ENCODE measurements around the gene NPAS3. TPM values are rescaled to one million over a fixed set of nuclear protein-coding genes. Genes with fewer than 3 reads are reported as not detected.

Gene NPAS3
- total and polyA plus RNA-seq, 2 donors (not counting 1 experiment from before 2014, with no cell fraction given) = 0.10 to 0.50 TPM

GRCh38 chr14:33836900-33837577 lies 898.4 kb downstream of the NPAS3 start:
- peak in 1 of 2 donors; percentile 15 for DNase-seq (ENCODE audit: low read depth in 2 of 2)
- TF ChIP-seq CTCF (conservative IDR thresholded peaks at IDR 0.05 in 1 of 2, IDR thresholded peaks at IDR 0.05 in 1 of 2; ENCODE audit: low read depth in 1 of 2, low read length in 2 of 2) (no peak), EZH2 (IDR thresholded peaks at IDR 0.05; ENCODE audit: low read length, missing control alignments) (no peak)
- H3K9ac ChIP-seq (ENCODE audit: insufficient read depth, low read length) = no peak overlapping the region

DNA sequence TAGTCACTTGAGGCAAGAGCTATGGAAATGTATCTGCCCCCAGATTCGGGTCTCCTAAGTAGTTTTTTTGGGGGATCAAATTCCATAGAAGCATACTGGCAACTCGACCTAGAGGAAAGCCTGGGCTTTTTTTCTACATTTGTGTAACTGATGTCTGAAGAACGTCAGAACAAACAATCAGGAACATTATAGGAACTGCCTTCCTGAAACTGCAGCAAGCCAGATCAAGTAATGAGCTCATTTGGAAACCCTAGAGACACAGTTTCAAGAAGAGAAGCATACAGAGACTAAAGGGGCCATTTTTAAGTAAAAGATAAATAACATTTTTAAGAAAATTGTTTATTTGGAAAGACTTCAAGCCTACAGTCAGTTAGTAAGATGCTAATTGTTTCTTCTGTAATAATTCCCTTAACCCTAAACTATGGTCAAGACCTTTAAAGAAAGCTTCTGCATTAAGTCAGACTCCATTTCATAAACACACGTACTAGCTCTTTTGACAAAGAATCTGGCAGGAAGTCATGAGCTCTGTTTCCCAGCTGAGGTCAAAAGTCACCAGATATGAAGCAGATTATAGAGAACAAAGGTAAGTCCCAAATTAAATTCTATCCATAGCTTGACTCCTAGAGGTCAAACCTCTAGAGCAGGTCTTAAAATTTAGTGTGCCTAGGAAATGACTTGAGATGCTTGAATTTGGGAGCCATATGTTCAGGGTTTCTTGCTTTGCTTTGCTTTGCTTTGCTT lies 899.4 kb downstream of the NPAS3 start:
- DNase-seq (ENCODE audit: low read depth in 2 of 2) = no peak
- Histone ChIP-seq H3K9ac (ENCODE audit: insufficient read depth, low read length) (no peak overlapping the region), H3K4me3 (replicated peaks in 1 of 4; ENCODE audit: control extremely low read depth in 1 of 4, insufficient read depth in 1 of 4, low read depth in 3 of 4, low read length in 4 of 4) (no peak overlapping the region), H3K79me2 (ENCODE audit: control insufficient read depth, insufficient read depth, low read length) (no peaks in the 10 kb centered on the region), H4K20me1 (ENCODE audit: control insufficient read depth, extremely low read depth, insufficient read depth, low read length) (no peaks in the 10 kb centered on the region), H3K4me2 (ENCODE audit: extremely low read depth, insufficient read depth, low read length) (no peak overlapping the region), H3K27me3 (ENCODE audit: control insufficient read depth, insufficient read depth, low read length) (no peaks in the 10 kb centered on the region), H3K27ac (ENCODE audit: insufficient read depth, low read length) (no peak overlapping the region), H3K36me3 (ENCODE audit: control insufficient read depth, insufficient read depth, low read length) (no peaks in the 10 kb centered on the region), H2AFZ (ENCODE audit: low read length) (no peak overlapping the region), H3K9me3 (ENCODE audit: control insufficient read depth, insufficient read depth, low read depth, low read length) (no peaks in the 10 kb centered on the region), H3K4me1 (ENCODE audit: control insufficient read depth, extremely low read depth, insufficient read depth, low read length) (no peaks in the 10 kb centered on the region)
- no peak for TF ChIP-seq EZH2 (IDR thresholded peaks at IDR 0.05; ENCODE audit: low read length, missing control alignments)
- TF ChIP-seq CTCF (conservative IDR thresholded peaks at IDR 0.05 in 1 of 2, IDR thresholded peaks at IDR 0.05 in 1 of 2; ENCODE audit: low read depth in 1 of 2, low read length in 2 of 2) = no peak

More at GRCh38 chr14:33836900-33837577, 898.4 kb downstream of the NPAS3 start:
- Histone ChIP-seq H4K20me1 (ENCODE audit: control insufficient read depth, extremely low read depth, insufficient read depth, low read length) (no peaks in the 10 kb centered on the region), H3K4me3 (replicated peaks in 1 of 4; ENCODE audit: control extremely low read depth in 1 of 4, insufficient read depth in 1 of 4, low read depth in 3 of 4, low read length in 4 of 4) (no peak overlapping the region), H3K36me3 (ENCODE audit: control insufficient read depth, insufficient read depth, low read length) (no peaks in the 10 kb centered on the region), H3K4me2 (ENCODE audit: extremely low read depth, insufficient read depth, low read length) (no peak overlapping the region), H3K27me3 (ENCODE audit: control insufficient read depth, insufficient read depth, low read length) (no peaks in the 10 kb centered on the region), H3K79me2 (ENCODE audit: control insufficient read depth, insufficient read depth, low read length) (no peaks in the 10 kb centered on the region), H2AFZ (ENCODE audit: low read length) (no peak overlapping the region), H3K9me3 (ENCODE audit: control insufficient read depth, insufficient read depth, low read depth, low read length) (no peaks in the 10 kb centered on the region), H3K4me1 (ENCODE audit: control insufficient read depth, extremely low read depth, insufficient read depth, low read length) (no peaks in the 10 kb centered on the region), H3K27ac (ENCODE audit: insufficient read depth, low read length) (no peak overlapping the region)

DNA sequence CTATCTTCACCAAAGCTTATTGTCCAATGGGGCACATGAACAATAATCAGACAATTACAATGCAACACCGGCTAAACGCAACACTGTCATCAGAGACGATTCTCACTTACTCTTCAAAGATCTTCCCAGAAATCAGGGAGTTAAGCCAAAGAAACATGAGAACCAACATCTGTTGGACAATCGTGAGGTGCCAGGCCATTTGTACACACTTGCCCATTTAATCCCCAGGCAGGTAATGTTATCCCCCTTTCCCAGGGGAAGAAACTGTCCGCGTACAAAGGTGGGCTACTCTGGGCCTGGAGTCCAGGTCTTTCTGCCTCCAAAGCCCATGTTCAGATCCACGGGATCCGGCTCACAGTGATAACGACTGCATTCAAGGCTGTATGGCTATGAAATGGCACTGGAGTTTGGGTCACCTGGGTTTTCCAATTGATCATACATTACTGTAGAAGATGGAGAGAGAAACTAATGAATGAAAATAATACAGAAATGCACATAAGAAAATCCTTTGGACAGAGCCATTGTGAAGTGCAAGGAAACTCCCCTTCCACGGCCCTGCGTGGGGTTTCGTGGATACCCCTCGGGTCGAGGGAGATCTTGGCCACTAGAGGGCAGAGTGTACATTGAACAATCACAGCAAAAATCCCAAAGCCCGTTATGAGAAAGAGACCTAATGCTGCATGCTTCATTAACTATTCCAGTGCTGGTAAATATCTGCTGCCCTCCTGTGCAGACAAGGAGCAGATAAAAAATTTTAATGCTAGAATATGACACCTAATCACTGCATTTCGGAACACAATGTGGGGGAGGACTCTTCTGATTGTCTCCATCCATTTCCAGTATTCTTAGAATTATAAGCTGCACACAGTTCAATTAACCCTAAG lies 900.8 kb downstream of the NPAS3 start:
- no peak overlapping the region for H2AFZ ChIP-seq (ENCODE audit: low read length)
- H3K4me2 ChIP-seq (ENCODE audit: extremely low read depth, insufficient read depth, low read length) = no peak overlapping the region
- no peaks in the 10 kb centered on the region for H3K79me2 ChIP-seq (ENCODE audit: control insufficient read depth, insufficient read depth, low read length)
- H3K9ac ChIP-seq (ENCODE audit: insufficient read depth, low read length) = no peak overlapping the region
- no peaks in the 10 kb centered on the region for H3K9me3 ChIP-seq (ENCODE audit: control insufficient read depth, insufficient read depth, low read depth, low read length)
- no peaks in the 10 kb centered on the region for H3K36me3 ChIP-seq (ENCODE audit: control insufficient read depth, insufficient read depth, low read length)
- no peaks in the 10 kb centered on the region for H4K20me1 ChIP-seq (ENCODE audit: control insufficient read depth, extremely low read depth, insufficient read depth, low read length)
- peak; percentile 41 to 61 for DNase-seq (ENCODE audit: low read depth in 2 of 2)
- no peaks in the 10 kb centered on the region for H3K27me3 ChIP-seq (ENCODE audit: control insufficient read depth, insufficient read depth, low read length)
- no peak overlapping the region for H3K4me3 ChIP-seq (replicated peaks in 1 of 4; ENCODE audit: control extremely low read depth in 1 of 4, insufficient read depth in 1 of 4, low read depth in 3 of 4, low read length in 4 of 4)
- H3K27ac ChIP-seq (ENCODE audit: insufficient read depth, low read length) = no peak overlapping the region
- no peaks in the 10 kb centered on the region for H3K4me1 ChIP-seq (ENCODE audit: control insufficient read depth, extremely low read depth, insufficient read depth, low read length)
- TF ChIP-seq EZH2 (IDR thresholded peaks at IDR 0.05; ENCODE audit: low read length, missing control alignments) = no peak
- peak; percentile 73 to 85 for TF ChIP-seq CTCF (conservative IDR thresholded peaks at IDR 0.05 in 1 of 2, IDR thresholded peaks at IDR 0.05 in 1 of 2; ENCODE audit: low read depth in 1 of 2, low read length in 2 of 2)
